Omental fat pad (tissue), 4 donors: ENCODE measurements around the gene ZBTB7B. TPM values are rescaled to one million over a fixed set of nuclear protein-coding genes. Genes with fewer than 3 reads are reported as not detected.

Experiments
- ATAC-seq: fragments of 150-250 bp; one replicate; pipeline ENCODE4 v1.9.1; 2016; ENCODE audit warnings: mild to moderate bottlenecking, moderate library complexity; ENCODE audit not compliant: low FRiP score
- DNase-seq: peaks from one replicate; pipeline ENCODE4 v3.0.0-alpha.2; 2019; ENCODE audit warnings: low spot score
- total RNA-seq, 4 donors: library from RNA; depleted of rRNA; stranded (reverse); fragments of >200 nt; gene quantifications; one replicate each; pipeline ENCODE4 v1.1.0, GENCODE V29; 2016
- TF ChIP-seq, protein P1 (sequence below), 3 donors: fragments of 450-650 bp; IDR thresholded peaks; one replicate each; pipeline ENCODE4 v1.5.1; 2016 to 2017; ENCODE audit warnings: antibody characterized with exemption in 3 of 3, mild to moderate bottlenecking in 3 of 3, moderate library complexity in 2 of 3

ZBTB7B gene
- total RNA-seq = 10 to 100 TPM; 38.6 to 66.4 (median 49.2) TPM

GRCh38 chr1:155002464-155003226, at the start of gene ZBTB7B:
Gene ZBTB7B, plus strand, starts transcription at chr1:155002802. Its CDS starts 11,859 bp downstream, at chr1:155014661.
- TF ChIP-seq, protein P1, sequence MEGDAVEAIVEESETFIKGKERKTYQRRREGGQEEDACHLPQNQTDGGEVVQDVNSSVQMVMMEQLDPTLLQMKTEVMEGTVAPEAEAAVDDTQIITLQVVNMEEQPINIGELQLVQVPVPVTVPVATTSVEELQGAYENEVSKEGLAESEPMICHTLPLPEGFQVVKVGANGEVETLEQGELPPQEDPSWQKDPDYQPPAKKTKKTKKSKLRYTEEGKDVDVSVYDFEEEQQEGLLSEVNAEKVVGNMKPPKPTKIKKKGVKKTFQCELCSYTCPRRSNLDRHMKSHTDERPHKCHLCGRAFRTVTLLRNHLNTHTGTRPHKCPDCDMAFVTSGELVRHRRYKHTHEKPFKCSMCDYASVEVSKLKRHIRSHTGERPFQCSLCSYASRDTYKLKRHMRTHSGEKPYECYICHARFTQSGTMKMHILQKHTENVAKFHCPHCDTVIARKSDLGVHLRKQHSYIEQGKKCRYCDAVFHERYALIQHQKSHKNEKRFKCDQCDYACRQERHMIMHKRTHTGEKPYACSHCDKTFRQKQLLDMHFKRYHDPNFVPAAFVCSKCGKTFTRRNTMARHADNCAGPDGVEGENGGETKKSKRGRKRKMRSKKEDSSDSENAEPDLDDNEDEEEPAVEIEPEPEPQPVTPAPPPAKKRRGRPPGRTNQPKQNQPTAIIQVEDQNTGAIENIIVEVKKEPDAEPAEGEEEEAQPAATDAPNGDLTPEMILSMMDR (IDR thresholded peaks at IDR 0.05) = no peak
- ATAC-seq = peak; percentile 1

GRCh38 chr1:154953611-154954038, 49.0 kb upstream of the ZBTB7B start:
- no peak for DNase-seq
- TF ChIP-seq, protein P1 (IDR thresholded peaks at IDR 0.05) = no peak

More at GRCh38 chr1:155002464-155003226, at the start of gene ZBTB7B:
- no peak for DNase-seq

GRCh38 chr1:154954541-154954940, 48.1 kb upstream of the ZBTB7B start:
- TF ChIP-seq, protein P1 (IDR thresholded peaks at IDR 0.05) = no peak
- ATAC-seq (no peak), DNase-seq (no peak)

More at GRCh38 chr1:154953611-154954038, 49.0 kb upstream of the ZBTB7B start:
- ATAC-seq = no peak

- DNase-seq (no peak), ATAC-seq (peak; percentile 1)
- TF ChIP-seq, protein P1 (IDR thresholded peaks at IDR 0.05) = no peak
These were observed 47.4 kb upstream of the ZBTB7B start for GRCh38 chr1:154955039-154955717.

GRCh38 chr1:154955718-154956543, 46.7 kb upstream of the ZBTB7B start, which contains the start of gene PBXIP1:
Gene PBXIP1, minus strand, starts transcription at chr1:154956099. Its CDS starts 2,378 bp downstream, at chr1:154953721.
- TF ChIP-seq, protein P1 (IDR thresholded peaks at IDR 0.05) = no peak
- DNase-seq = no peak
- peak; percentile 69 for ATAC-seq

- ATAC-seq = no peak
- DNase-seq = no peak
- TF ChIP-seq, protein P1 (IDR thresholded peaks at IDR 0.05) = no peak
These were observed 46.1 kb upstream of the ZBTB7B start for GRCh38 chr1:154956544-154956941.
